ENCODE results near the gene DDAH1. TPM values are rescaled to one million over a fixed set of nuclear protein-coding genes. Genes with fewer than 3 reads are reported as not detected.

The DDAH1 gene
- total RNA-seq, 4 donors from 2014 or later, result 11.2 to 16.7 (median 15.8) TPM

- DNase-seq (ENCODE audit: low spot score), result no peak
- ATAC-seq (ENCODE audit: low FRiP score), result no peak
Observed at GRCh38 chr1:85453640-85454194, 11.2 kb downstream of the DDAH1 start.

DNA sequence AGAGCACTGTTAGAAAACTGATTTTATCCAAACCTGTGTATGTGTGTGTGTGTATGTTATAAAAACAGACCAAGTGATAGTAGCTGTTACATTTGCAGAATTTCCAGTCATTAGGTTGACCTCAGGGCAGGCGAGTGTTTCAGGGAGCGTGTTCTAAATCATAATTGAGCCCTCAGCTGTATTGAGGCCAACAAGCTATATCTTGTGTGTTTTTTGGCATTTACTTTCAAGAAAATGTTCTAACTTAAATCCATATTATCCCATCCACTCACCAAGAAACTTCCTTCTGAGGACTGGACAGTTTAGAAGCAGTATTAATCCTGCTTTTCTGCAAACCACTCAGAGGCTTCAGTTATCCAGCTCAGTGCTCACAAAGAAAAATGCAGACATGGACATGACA, 12.0 kb downstream of the DDAH1 start:
- no peak for TF ChIP-seq CTCF (IDR thresholded peaks at IDR 0.05)
- DNase-seq (ENCODE audit: low spot score) (no peak), ATAC-seq (ENCODE audit: low FRiP score) (no peak)

More at GRCh38 chr1:85453640-85454194, 11.2 kb downstream of the DDAH1 start:
- no peak for TF ChIP-seq CTCF (IDR thresholded peaks at IDR 0.05)

DNA sequence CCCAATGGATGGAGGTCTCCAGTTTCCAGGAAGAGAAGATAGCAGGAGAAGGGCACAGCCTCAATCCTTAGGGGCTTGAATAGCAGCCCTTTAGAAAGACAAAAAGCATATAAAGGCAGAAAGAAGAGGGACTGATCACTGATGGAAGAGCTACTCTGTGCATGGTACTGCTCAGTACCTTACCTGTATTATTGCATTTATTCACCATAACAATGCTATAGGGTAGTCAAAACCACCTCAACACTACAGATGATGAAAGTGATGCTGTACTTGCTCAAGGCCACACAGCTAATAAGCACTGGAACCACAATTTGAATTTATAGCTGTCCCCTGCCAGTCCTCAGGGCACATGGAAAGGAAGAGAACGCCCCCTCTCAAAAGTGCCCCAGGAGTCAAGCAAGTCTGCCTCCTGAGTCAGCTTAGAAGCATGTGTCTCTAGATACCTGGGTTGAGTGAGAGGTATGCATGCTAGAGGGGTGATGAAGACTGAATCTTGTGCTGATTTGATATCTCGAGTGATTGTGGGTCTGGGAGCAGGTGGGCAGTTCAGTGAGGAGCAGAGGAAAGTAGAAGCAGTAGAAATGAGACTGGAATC, 13.6 kb downstream of the DDAH1 start:
- ATAC-seq (ENCODE audit: low FRiP score) (no peak), DNase-seq (ENCODE audit: low spot score) (no peak)
- TF ChIP-seq CTCF (IDR thresholded peaks at IDR 0.05), result no peak

DNA sequence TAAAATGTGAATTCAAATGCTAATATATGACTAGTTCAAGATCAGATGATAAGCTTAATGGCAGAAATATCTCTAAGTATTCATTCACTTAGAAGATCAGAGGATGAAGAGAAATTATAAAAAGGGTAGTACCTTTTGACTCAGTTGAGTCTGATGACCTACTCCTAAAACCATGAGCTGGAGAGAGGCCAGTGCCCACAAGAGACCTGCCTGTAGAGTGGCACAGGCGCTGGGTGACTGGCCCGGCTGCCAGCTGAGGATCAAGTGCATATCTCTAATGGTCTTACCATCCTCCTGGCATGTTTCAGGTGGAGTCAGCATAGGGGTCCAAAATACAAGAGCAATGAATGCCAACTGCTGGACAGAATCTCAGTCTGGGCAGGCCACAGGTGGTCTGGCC, 14.1 kb downstream of the DDAH1 start:
- DNase-seq (ENCODE audit: low spot score), result no peak
- TF ChIP-seq CTCF (IDR thresholded peaks at IDR 0.05), result no peak
- no peak for ATAC-seq (ENCODE audit: low FRiP score)

DNA sequence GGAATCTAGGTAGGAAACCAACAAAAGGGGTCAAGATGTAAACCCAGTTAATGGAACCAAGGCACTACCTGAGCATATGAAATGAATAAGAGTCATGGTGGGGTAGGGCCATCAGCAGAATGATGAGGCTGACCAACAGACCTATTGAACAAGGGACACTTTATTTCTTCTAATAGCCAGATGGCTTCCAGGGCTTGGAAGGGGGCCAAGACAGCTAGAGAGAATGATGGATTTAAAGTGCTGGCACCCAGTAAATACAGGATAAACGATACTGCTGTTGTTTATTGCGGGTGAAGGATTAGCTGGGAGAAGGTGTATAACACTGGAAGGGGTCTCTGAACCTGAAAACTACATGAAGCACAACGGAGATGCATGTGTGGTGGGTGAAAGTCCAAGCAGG, 15.6 kb downstream of the DDAH1 start:
- no peak for ATAC-seq (ENCODE audit: low FRiP score)
- no peak for DNase-seq (ENCODE audit: low spot score)
- TF ChIP-seq CTCF (IDR thresholded peaks at IDR 0.05), result no peak

DNA sequence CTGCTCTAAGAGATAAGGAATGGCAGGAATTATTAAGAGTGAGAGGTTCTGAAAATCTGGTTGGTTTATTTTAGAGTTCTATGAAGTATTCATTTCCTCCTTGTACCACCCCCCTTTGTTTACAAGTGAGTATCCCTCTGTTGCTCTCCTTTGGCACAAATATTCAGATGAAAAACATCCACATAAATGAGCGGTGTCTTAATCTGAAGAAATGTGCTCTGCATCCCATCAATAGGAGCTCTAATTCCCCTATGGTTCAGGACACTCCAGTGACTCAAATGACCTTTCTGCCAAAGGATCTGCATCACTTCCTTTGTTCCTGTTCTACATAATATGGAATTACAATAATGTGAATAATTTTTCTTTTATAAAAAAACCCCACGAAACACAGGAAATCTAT, 16.6 kb downstream of the DDAH1 start:
- DNase-seq (ENCODE audit: low spot score) (no peak), ATAC-seq (ENCODE audit: low FRiP score) (peak; percentile 48)
- no peak for TF ChIP-seq CTCF (IDR thresholded peaks at IDR 0.05)

Data from omental fat pad (tissue), 4 donors.